GM15510 (cell line): ENCODE results near the gene SND1.

ENCODE experiments used
- POLR2A ChIP-seq: IDR thresholded peaks from 3 replicates; pipeline ENCODE4 v1.6.1; 2011; ENCODE audit warnings: borderline replicate concordance; ENCODE audit not compliant: insufficient read length; ENCODE audit errors: extremely low read depth

Gene SND1

DNA sequence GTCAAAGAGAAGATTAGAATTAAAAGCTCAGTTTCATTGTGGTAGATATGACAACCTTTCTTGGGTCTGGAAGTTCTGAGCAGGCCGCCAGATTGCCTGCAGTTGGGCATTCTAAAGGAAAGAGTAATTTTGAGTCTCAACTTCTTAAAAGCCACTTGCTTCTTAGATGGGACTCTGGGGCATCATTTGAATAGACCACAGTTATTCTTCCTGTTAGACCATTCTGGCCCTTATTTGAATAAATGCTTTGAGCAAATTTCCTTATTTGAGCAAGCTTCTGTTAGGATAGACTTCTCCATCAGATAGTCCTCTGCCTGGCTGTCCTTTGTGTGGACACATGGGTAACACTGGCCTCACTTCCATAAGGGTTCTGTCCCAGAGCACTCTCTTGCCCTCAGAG lies 40.2 kb downstream of the SND1 start:
- no peak for TF ChIP-seq POLR2A

DNA sequence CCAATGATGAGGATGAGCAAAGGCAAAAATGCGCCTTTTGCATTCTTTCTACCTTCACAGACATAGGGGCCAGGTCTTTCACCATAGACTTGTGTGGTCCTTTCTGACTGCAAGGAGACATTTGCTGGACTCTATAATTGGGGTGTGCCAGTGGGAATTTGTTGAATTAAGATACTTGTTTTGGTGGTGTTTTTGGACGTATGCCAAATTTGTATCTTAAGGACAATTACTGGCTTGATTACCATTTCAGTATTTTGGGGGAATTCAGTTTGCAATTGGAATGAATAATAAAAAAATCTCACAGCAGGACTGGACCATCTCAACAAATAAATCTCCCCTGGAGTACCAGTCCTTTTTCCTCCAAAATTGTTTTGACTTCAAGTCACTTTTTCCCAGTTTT lies 47.9 kb downstream of the SND1 start:
- no peak for TF ChIP-seq POLR2A

DNA sequence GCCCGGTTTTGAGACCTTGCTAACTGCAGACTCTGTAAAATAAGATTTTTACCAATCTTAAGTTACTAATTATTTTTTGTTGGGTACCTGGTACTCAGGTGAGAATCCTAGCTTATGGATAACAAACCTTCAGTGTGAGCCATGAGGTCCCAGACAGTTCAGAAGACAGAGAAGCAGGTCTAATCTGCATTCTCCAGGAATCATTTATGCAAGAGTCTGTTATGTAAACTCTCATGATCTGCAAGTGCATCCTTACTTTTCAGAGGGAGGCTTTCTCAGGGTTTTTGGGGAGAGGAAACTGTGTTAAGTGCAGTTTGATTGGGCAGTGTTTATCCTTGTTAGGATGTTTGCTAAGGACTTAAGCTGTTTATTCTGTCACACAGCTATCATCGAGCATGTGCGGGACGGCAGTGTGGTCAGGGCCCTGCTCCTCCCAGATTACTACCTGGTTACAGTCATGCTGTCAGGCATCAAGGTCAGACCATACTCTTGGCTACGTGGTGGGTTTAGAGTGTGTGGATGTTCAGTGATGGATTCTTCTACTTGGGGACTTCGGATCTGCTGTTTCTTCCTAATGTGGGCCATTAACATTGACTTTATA lies 50.2 kb downstream of the SND1 start:
- no peak for TF ChIP-seq POLR2A

DNA sequence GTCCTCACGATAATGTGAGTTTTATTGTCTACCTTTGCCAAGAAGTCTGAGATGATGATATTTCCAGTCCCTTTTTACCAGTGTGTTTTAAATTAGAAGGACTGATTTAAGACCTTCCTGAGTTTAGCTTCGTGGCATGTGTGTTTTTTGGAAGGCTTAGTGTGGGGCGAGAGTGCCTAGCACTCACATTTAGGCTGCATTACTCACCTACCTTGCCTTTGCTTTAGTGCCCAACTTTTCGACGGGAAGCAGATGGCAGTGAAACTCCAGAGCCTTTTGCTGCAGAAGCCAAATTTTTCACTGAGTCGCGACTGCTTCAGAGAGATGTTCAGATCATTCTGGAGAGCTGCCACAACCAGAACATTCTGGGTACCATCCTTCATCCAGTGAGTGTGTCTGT lies 50.9 kb downstream of the SND1 start:
- no peak for TF ChIP-seq POLR2A

DNA sequence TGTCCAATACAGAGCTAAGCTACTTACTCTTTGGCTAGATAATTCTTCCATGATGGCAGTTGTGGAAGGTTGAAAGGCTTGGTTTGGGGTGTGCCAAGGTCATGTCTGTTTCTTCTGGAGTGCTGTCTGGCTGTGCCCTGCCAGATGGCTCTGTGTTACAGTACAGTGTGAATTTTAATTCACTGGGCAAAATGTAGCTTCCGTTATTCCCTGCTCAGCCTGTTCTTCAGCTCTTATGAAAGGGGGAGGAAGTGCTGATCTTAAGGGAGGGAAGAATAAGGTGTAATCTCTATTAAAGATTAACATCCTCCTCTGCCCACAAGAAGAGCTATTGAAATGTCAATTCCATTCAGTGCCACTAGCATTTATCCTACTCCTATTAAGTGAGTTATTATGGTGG lies 52.2 kb downstream of the SND1 start:
- TF ChIP-seq POLR2A: no peak

DNA sequence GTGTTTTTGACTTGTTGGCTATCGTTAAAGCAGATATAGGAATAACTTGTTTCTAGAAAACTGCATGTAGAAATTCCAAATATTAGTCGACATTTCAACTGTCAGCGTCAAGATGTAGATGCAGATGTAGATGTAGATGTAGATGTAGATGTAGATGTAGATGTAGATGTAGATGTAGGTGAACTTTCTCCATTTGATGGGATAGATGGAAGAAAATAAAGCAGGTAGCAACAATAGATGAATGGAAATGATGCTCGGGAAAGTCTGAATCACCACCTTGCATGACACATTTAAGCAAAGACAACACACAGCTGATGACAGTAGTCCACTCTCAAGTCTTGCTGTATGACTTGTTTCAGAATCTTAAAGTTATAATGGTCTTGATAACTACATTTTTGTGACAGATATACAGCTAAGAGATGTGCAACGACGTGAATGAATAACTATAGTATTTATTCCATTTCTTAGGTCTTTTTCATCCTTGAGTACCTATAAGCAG lies 53.5 kb downstream of the SND1 start:
- TF ChIP-seq POLR2A: no peak

DNA sequence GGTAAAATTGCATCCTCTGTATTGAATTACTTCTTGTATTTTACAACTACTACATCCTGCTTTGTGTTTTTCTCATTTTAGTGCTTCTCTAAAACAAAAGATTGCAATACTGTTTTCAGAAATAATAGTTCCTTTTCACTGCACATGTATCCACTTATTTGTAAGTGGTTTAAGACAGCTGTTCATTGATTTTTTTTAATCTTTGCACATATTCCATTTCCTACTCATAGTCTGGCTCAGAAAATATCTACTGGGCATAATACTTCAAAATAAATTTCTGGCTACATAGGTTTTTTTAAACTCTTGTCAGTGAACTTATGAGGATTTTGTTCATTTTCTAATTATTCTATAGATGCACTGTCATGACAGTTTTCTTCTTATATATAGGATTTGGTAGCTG lies 54.8 kb downstream of the SND1 start:
- TF ChIP-seq POLR2A: no peak

DNA sequence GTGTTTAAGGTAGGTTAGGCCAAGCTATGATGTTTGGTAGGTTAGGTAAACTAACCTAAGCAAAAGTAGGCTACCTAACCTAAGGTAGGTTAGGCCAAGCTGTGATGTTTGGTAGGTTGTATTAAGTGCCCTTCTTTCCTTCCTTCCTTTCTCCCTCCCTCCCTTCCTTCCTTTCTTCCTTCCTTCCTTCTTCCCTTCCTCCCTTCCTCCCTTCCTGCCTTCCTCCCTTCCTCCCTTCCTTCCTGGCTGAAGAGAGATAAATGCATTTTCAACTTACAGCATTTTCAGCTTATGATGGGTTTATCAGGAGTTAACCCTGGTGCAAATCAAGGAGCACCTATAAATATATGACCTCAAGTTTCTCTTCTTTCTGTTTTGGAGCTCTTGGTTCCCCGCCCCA lies 56.2 kb downstream of the SND1 start:
- no peak for TF ChIP-seq POLR2A

DNA sequence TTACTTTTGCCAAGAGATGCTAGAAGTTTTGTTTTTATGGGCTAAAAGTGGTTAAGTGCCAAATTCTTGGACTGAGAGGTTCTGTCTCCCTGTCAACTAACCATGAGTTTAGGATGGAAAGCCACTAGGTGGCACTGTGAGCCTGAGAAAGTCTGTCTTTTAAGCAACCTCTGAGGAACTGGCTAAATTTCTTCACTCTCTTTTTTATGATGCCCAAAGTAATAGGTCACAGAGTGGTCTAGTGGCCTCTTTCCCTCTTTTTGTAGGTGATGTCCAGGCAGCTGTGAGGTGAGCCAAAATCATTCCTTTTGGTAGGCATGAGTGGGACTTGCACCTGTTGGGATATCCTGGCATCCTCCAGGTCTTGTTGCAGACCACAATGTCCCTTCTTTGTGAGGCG lies 56.8 kb downstream of the SND1 start:
- TF ChIP-seq POLR2A: no peak

DNA sequence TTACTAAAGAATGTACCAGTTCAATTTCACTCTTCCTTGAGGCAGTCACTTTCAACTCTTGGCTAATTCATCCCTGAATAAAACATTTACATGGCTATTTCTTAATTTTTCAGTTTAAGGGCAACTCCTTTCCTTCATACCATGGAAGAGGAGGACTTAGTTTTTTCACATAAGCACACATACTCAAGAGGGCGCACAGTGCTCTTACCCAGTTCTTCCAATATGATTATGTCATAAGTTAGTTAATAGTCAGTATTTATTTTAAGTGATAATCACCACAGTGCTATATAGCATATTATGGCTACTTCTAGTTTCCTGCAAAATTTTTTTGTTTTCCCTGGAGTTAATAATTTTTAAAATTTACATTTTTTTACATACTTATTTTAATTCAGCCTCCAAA lies 58.6 kb downstream of the SND1 start:
- no peak for TF ChIP-seq POLR2A

DNA sequence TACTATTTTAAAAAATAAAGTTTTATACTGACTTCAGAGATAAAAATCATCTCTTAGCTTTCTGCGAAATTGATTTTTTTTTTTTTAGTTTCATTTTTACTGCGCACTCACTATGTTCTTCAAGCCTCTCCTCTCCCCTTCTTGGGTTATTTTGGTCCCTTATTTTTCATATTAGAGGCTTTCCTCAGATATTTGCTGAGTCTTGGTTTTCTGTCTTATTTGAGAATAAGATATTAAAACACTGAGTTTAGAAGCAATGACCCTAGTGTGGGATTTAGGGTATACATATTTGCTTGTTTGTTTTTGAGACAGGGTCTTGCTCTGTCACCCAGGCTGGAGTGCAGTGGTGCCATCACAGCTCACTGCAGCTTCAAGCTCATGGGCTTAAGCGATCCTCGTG lies 59.9 kb downstream of the SND1 start:
- TF ChIP-seq POLR2A: no peak

DNA sequence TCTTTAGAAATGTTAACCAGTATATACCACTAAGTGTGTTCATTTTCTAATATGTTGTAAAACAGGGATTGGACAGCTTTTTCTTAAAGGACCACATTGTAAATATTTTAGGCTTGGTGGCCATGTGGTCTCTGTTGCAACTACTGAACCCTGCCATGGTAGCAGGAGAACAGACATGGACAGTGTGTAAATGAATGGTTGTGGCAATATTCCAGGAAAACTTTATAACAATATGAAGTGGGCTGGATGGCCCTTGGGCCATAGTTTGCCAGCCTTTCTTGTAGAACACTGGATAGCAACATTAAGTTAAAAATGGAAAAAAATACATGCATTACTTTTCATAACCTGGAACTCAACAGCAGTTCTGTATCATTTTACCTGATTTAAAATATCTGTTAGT lies 61.0 kb downstream of the SND1 start:
- TF ChIP-seq POLR2A: no peak

DNA sequence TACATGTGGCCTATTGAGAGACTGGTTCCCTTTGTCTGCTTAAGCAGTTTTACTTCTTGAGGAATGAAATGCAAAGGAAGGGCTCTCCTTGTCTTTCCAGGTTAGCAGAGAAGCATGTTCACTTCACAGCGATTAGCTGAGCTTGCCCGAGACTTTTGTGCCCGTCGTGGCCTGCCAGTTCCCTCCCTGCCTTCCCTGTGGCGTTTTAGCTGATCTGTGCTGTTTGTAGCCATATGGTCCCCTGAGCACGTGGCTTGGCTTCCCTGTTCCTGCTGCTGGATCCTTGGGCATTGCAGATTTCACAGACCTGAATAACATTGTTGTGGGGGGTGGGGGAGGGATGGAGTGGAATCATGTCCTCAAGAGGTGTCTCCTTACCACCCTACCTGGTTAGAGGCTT lies 61.8 kb downstream of the SND1 start:
- TF ChIP-seq POLR2A: no peak

DNA sequence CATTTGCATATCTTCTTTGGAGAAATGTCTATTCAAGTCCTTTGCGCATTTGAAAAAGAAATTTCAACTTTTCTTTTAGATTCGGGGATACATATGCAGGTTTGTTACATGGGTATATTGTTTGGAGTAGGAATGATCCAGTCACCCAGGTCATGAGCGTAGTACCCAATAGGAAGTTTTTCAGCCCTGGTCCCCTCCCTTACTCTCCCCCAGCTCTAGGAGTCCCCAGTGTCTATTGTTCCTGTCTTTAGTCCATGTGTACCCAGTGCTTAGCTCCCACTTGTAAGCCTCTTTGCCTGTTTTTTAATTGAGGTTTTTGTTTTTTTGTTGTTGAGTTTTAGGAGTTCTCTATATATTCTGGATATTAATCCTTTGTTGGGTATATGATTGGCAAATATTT lies 63.3 kb downstream of the SND1 start:
- no peak for TF ChIP-seq POLR2A

DNA sequence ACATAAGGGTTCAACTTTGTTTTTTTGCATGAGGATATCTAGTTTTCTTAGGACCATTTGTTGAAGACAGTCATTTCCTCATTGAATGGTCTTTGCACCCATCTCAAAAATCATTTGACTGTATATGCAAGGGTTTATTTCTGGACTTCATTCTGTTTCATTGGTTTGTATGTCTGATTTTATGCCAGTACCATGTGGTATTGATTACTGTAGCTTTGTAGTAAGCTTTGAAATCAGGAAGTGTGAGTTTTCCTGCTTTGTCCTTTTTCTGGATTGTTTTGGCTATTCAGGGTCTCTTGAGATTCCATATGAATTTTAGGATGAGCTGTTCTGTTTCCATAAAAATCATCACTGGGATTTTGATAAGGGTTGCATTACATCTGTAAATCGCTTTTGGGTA lies 63.9 kb downstream of the SND1 start:
- no peak for TF ChIP-seq POLR2A

DNA sequence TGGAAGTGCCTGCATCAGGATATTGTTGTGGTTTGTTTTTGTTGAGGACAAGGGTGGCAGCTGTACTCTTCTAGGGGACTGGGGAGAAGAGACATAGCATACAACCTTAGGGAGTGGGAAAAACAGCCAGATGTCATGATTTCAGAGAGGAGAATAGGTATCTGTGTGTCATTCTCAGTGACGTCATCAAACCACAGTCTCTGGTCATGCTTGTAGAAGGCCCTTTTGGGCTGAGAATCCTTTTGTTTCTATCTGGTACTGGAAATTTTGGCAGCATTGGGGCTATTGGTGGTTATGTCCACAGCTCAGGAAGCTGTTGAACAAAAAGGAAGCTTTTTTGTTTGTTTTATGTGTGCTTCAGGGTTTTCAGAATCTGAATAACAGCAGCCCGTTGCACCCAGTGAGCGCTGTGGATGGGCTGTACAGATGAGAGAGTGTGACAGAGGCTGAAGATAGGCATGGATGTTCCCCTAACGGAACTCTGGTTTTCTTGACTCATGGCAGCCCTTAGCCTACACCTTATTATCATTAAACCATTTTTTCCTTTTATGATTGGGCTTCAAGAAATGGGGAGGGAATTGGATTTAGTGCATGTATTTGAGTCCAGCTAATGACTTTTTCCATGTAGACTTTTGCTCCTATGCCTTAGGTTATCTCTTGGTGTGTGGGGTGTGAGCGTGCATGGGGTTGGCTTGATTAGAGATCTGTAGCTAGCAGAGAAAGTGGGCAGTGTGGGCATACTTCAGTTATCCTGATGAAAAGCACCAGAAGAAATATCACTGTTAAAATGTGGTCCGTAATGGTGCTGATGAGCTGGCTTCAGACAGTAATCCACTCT lies 65.7 kb downstream of the SND1 start:
- TF ChIP-seq POLR2A: no peak
